Transverse colon (tissue), 3 donors: ENCODE data around the gene EVPLL.

Experiments
- CTCF ChIP-seq, 5 experiments: fragments of 200-600 bp in 3 of 5; fragments of 450-650 bp in 2 of 5; sonication (generic) in 3 of 5; IDR thresholded peaks; 1 replicate in 2 of 5; 2 replicates in 3 of 5; pipeline ENCODE4 v1.5.1; 2016 to 2017; ENCODE audit warnings: antibody characterized with exemption in 5 of 5, inconsistent platforms in 3 of 5, mild to moderate bottlenecking in 2 of 5, moderate library complexity in 1 of 5
- POLR2A ChIP-seq: fragments of 450-650 bp; IDR thresholded peaks from one replicate; pipeline ENCODE4 v1.6.1; 2016; ENCODE audit warnings: antibody characterized with exemption, mild to moderate bottlenecking, moderate library complexity

GRCh38 chr17:18374216-18374615 lies 3.4 kb upstream of the EVPLL start:
- no peak for TF ChIP-seq CTCF (IDR thresholded peaks at IDR 0.05)
- TF ChIP-seq POLR2A: no peak
